NCI-H2081 treated with DMSO at 0.1 percent for 48 hours (cell line): ENCODE results near the gene BNC2.

Source experiments
- DNase-seq: peaks from one replicate; lab custom pipeline; 2025; lab: John Stamatoyannopoulos, UW

The BNC2 gene

DNA sequence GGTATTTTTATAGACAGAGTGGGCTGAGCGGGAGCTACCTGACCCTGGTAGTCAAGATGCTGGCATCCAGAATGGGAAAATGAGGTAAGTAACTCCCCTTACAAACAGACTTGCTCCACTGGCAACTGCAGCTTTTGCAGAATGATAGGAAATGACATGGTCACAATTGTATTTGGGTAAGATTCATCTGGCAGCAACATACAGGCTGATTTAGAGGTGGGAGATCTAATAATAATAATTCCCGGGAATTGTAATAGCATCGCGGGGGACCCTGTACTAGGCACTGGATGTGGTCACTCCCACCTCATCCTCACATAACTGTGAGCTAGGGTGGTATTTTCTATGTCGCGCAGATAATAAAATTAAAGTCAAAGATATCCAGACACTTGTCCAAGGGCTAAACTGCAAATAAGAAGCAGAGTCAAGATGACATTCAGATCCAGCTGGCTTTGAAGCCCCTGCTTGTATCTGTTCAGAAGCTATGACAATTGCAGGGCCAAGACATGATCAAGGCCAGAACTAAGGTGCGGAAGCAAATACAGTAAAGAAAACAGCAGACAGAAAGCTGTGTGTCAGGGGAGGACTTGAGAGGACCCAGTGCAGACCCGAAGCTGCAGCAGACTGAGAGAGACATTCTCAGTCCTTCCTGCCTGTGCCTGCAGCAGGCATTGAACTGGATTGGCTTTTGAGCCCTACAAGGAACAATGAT lies 507.2 kb downstream of the BNC2 start:
- no peak for DNase-seq

DNA sequence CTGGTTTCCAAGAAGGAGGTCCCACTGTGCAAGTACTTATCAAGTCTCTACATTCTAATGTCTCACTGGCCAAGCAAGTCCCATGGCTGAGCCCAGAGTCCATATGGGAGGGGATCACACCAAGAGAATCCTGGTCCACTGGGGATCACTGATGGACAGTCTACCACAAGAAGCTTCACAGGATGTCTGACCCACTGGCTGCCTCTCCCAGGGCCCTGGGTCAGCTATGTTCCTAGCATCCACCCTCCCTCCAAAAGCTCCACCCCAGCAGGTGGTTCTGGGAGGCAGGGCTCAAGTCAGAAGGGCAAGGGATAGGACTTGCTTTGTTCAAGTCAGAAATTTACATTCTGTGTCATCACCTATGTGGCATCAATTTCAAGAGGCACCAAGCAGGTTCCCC lies 508.5 kb downstream of the BNC2 start:
- no peak for DNase-seq

DNA sequence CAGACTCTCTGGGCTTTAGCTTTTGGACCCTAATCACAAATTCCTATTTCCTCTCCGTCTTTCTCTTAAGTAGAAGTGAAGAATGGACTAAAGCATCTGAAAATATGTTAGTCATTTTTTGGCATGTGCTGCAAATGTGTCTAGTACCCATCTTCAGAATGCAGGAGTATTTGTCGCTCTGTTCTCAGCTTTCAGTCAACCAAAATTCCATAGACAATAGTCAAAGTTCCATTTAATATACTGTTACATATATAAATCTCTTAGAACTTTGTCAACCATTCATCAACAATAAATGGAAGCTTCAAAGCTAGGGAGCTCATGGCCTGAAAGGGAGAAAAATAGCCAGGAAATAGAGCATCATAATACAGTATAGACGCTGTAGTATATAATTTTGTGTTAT lies 509.4 kb downstream of the BNC2 start:
- no peak for DNase-seq

DNA sequence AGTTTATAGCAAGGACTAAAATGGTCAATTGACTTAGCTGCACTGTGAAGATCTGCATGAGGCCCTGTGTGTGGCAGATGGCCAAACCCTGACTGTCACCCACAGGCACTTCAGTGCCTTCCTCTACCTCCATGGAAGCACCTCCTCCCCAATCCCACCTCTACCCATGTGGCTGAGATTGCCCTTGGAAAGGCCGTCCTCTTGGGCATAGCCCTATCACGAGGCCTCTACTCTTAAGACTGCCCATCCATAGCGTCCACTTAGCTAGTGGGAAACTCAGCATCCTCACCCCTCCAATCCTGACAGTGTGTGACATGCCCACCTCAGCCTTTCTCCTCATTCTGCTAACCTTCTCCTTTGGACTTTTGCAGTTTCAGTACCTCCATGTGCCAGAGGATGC lies 510.2 kb downstream of the BNC2 start:
- no peak for DNase-seq
